ENCODE results near the gene HOXB6.

HOXB6 gene

GRCh38 chr17:48578616-48579470, 25.9 kb downstream of the HOXB6 start:
- H3K4me3 ChIP-seq (ENCODE audit: low read length) = peak overlapping the region; percentile 82
- TF ChIP-seq, protein P1, sequence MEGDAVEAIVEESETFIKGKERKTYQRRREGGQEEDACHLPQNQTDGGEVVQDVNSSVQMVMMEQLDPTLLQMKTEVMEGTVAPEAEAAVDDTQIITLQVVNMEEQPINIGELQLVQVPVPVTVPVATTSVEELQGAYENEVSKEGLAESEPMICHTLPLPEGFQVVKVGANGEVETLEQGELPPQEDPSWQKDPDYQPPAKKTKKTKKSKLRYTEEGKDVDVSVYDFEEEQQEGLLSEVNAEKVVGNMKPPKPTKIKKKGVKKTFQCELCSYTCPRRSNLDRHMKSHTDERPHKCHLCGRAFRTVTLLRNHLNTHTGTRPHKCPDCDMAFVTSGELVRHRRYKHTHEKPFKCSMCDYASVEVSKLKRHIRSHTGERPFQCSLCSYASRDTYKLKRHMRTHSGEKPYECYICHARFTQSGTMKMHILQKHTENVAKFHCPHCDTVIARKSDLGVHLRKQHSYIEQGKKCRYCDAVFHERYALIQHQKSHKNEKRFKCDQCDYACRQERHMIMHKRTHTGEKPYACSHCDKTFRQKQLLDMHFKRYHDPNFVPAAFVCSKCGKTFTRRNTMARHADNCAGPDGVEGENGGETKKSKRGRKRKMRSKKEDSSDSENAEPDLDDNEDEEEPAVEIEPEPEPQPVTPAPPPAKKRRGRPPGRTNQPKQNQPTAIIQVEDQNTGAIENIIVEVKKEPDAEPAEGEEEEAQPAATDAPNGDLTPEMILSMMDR (conservative IDR thresholded peaks at IDR 0.05; ENCODE audit: low read length) = no peak
- no peak for DNase-seq (ENCODE audit: low read depth)

GRCh38 chr17:48577946-48578615, 26.7 kb downstream of the HOXB6 start, which contains the start of gene HOXB4:
HOXB4 (minus strand) TSS chr17:48578350; CDS start chr17:48578319, 31 bp downstream.
- peak; percentile 72 for DNase-seq (ENCODE audit: low read depth)
- TF ChIP-seq, protein P1 (conservative IDR thresholded peaks at IDR 0.05; ENCODE audit: low read length) = no peak
- peak within 1 kb of the TSS; percentile 82 for H3K4me3 ChIP-seq (ENCODE audit: low read length)

GRCh38 chr17:48577330-48577945, 27.3 kb downstream of the HOXB6 start:
- peak; percentile 59 for DNase-seq (ENCODE audit: low read depth)
- peak overlapping the region; percentile 82 for H3K4me3 ChIP-seq (ENCODE audit: low read length)
- TF ChIP-seq, protein P1 (conservative IDR thresholded peaks at IDR 0.05; ENCODE audit: low read length) = no peak

DNA sequence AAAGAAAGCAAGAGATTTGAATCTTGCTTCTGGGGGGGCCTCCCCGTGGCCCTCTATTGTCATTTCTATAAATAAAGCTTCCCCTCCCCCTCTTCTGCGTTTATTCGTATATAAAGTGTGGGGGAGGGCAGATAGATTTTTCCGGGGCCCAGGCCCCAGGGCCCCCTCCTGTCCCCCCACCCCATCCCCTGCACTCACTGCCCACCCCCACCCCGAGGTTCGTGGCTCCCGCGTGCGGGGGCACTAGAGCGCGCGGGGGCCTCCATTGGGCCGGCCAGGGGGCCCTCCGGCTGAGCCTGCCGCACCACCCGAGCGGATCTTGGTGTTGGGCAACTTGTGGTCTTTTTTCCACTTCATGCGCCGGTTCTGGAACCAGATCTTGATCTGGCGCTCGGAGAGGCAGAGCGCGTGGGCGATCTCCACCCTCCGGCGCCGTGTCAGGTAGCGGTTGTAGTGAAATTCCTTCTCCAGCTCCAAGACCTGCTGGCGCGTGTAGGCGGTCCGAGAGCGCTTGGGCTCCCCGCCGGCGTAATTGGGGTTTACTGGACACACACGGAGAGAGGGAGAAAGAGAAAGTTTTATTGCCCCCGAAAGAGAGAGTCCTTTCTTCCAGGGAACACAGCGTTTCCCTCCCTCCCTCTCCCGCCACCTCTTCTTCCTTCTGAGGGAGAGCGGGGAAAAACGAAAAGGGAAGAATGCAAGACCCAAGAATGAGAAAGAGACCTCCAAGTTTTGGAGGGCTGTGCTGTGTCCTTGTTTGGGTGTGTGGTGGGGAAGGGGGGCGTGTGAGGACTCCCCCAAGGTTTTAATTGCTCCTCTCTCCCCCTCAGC, 28.1 kb downstream of the HOXB6 start:
- H3K4me3 ChIP-seq (ENCODE audit: low read length) = peak overlapping the region; percentile 82
- TF ChIP-seq, protein P1 (conservative IDR thresholded peaks at IDR 0.05; ENCODE audit: low read length) = no peak
- DNase-seq (ENCODE audit: low read depth) = peak; percentile 75

GRCh38 chr17:48575673-48576478, 28.9 kb downstream of the HOXB6 start:
- TF ChIP-seq, protein P1 (conservative IDR thresholded peaks at IDR 0.05; ENCODE audit: low read length) = no peak
- H3K4me3 ChIP-seq (ENCODE audit: low read length) = peak overlapping the region; percentile 59
- peak; percentile 55 for DNase-seq (ENCODE audit: low read depth)

- DNase-seq (ENCODE audit: low read depth) = peak; percentile 85
- TF ChIP-seq, protein P1 (conservative IDR thresholded peaks at IDR 0.05; ENCODE audit: low read length) = no peak
- peak overlapping the region; percentile 59 for H3K4me3 ChIP-seq (ENCODE audit: low read length)
Observed at GRCh38 chr17:48575066-48575582, 29.7 kb downstream of the HOXB6 start.

Measured in AG10803 (cell line).